Trophoblast cell (in vitro differentiated cells and primary cell): ENCODE data around the gene ADD1.

ENCODE experiments used
- DNase-seq, 2 donors: peaks; one replicate each; pipeline ENCODE4 v3.0.0-alpha.2; 2016
- H2AFZ ChIP-seq: 2 replicates; pipeline ENCODE4 v1.6.1; 2013; ENCODE audit warnings: low read length, moderate library complexity, mild to moderate bottlenecking; ENCODE audit not compliant: insufficient read depth, poor library complexity
- H2AK5ac ChIP-seq: 2 replicates; pipeline ENCODE4 v1.6.1; 2013; ENCODE audit warnings: mild to moderate bottlenecking, low read length
- H2BK120ac ChIP-seq: 2 replicates; pipeline ENCODE4 v1.6.1; 2013; ENCODE audit warnings: low read length, mild to moderate bottlenecking, moderate library complexity; ENCODE audit not compliant: insufficient read depth, poor library complexity
- H2BK12ac ChIP-seq: 2 replicates; pipeline ENCODE4 v1.6.1; 2013; ENCODE audit warnings: mild to moderate bottlenecking, low read length, moderate library complexity
- H2BK5ac ChIP-seq: 2 replicates; pipeline ENCODE4 v1.6.1; 2013; ENCODE audit warnings: low read length, low read depth, moderate library complexity, mild to moderate bottlenecking; ENCODE audit not compliant: poor library complexity
- H3K14ac ChIP-seq: 2 replicates; pipeline ENCODE4 v1.6.1; 2013; ENCODE audit warnings: mild to moderate bottlenecking, low read length
- H3K18ac ChIP-seq: 2 replicates; pipeline ENCODE4 v1.6.1; 2013; ENCODE audit warnings: mild to moderate bottlenecking, low read length
- H3K23ac ChIP-seq: 2 replicates; pipeline ENCODE4 v1.6.1; 2013; ENCODE audit warnings: low read length
- H3K27ac ChIP-seq: 2 replicates; pipeline ENCODE4 v1.5.1; 2013; ENCODE audit warnings: low read depth, mild to moderate bottlenecking, inconsistent platforms, low read length, moderate library complexity
- H3K27me3 ChIP-seq: 2 replicates; pipeline ENCODE4 v1.6.1; 2013; ENCODE audit warnings: inconsistent platforms, mild to moderate bottlenecking, low read length, moderate library complexity; ENCODE audit not compliant: insufficient read depth
- H3K36me3 ChIP-seq, 2 experiments: 1 replicate in 1 of 2; 2 replicates in 1 of 2; pipeline ENCODE4 v1.6.1; 2013; ENCODE audit warnings: low read length in 2 of 2, mild to moderate bottlenecking in 2 of 2, moderate library complexity in 1 of 2; ENCODE audit not compliant: insufficient read depth in 2 of 2, control insufficient read depth in 1 of 2
- H3K4ac ChIP-seq: 2 replicates; pipeline ENCODE4 v1.6.1; 2013; ENCODE audit warnings: low read depth, mild to moderate bottlenecking, low read length, moderate library complexity
- H3K4me1 ChIP-seq, 2 experiments: 1 replicate in 1 of 2; 2 replicates in 1 of 2; pipeline ENCODE4 v1.6.1; 2013; ENCODE audit warnings: low read length in 2 of 2, mild to moderate bottlenecking in 2 of 2, moderate library complexity in 1 of 2; ENCODE audit not compliant: insufficient read depth in 2 of 2, control insufficient read depth in 1 of 2
- H3K4me2 ChIP-seq: 2 replicates; pipeline ENCODE4 v1.6.1; 2013; ENCODE audit warnings: inconsistent platforms, mild to moderate bottlenecking, low read length, moderate library complexity
- H3K4me3 ChIP-seq: 2 replicates; pipeline ENCODE4 v1.5.1; 2013; ENCODE audit warnings: mild to moderate bottlenecking, low read depth, low read length, inconsistent platforms
- H3K79me1 ChIP-seq: one replicate; pipeline ENCODE4 v1.6.1; 2013; ENCODE audit warnings: low read length
- H3K79me2 ChIP-seq: 2 replicates; pipeline ENCODE4 v1.6.1; 2013; ENCODE audit warnings: low read length, mild to moderate bottlenecking; ENCODE audit not compliant: control insufficient read depth, insufficient read depth, poor library complexity
- H3K9ac ChIP-seq: 2 replicates; pipeline ENCODE4 v1.6.1; 2013; ENCODE audit warnings: mild to moderate bottlenecking, low read length
- H3K9me3 ChIP-seq: 2 replicates; pipeline ENCODE4 v1.6.1; 2013; ENCODE audit warnings: low read depth, mild to moderate bottlenecking, control low read depth, inconsistent platforms, low read length; ENCODE audit not compliant: insufficient read depth
- H4K12ac ChIP-seq: 2 replicates; pipeline ENCODE4 v1.6.1; 2013; ENCODE audit warnings: low read depth, mild to moderate bottlenecking, low read length, moderate library complexity
- H4K8ac ChIP-seq: 2 replicates; pipeline ENCODE4 v1.6.1; 2013; ENCODE audit warnings: low read depth, mild to moderate bottlenecking, low read length, moderate library complexity
- H4K91ac ChIP-seq: one replicate; pipeline ENCODE4 v1.6.1; 2013; ENCODE audit warnings: low read depth, mild to moderate bottlenecking, low read length, moderate library complexity
- WGBS: extraction: QIAGEN DNeasy Blood & Tissue Kit; methylation state at CpG from one replicate; pipeline ENCODE4 v1.1.7; 2013; ENCODE audit warnings: missing lambda C conversion rate; ENCODE audit not compliant: insufficient read length, insufficient coverage; ENCODE audit errors: extremely low coverage; 5-methylcytosine and 5-hydroxymethylcytosine counted together

ADD1 gene

DNA sequence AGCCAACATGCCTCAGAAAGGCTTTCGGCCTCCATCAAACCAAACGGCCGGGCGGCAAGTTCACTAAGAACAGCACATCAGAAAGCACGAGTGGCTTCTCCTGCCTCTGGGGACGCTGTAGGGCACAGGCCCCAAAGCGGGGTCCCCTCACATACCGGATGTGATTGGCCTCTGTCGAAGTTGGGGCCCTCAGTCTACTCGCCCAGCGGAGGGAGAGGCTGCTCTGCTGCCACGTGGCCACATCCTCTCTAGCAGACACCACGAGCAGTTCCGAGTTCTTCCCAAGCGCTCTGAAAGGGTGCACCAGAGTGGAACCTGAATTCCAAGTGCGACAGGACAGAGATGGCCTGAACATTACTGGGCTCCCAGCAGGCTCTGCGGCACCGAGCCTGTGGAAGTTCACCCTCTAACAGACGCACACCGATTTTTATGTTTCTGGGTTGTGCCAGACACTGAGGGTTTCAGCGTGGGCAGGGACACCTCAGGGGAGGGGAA is 98.4 kb downstream of the ADD1 start:
- H2AFZ ChIP-seq, result no peak overlapping the region
- no peak overlapping the region for H3K4ac ChIP-seq
- H3K4me3 ChIP-seq, result no peak overlapping the region
- H2AK5ac ChIP-seq, result no peak overlapping the region
- no peak overlapping the region for H3K23ac ChIP-seq
- no peak overlapping the region for H4K8ac ChIP-seq
- H3K9me3 ChIP-seq, result peaks cover 2% of the 10 kb centered on the region
- H3K4me1 ChIP-seq, result no peaks in the 10 kb centered on the region
- H3K27me3 ChIP-seq, result no peaks in the 10 kb centered on the region
- peaks cover 80 to 85% of the 10 kb centered on the region in 2 experiments for H3K36me3 ChIP-seq
- DNase-seq, result no peak
- H3K14ac ChIP-seq, result no peak overlapping the region
- H3K79me1 ChIP-seq, result no peaks in the 10 kb centered on the region
- H2BK5ac ChIP-seq, result no peak overlapping the region
- H2BK120ac ChIP-seq, result no peak overlapping the region
- H4K12ac ChIP-seq, result no peak overlapping the region
- no CpG with 5 or more reads among the region's 21 CpGs for WGBS
- H3K79me2 ChIP-seq, result no peaks in the 10 kb centered on the region
- no peak overlapping the region for H3K4me2 ChIP-seq
- H3K27ac ChIP-seq, result no peak overlapping the region
- no peak overlapping the region for H4K91ac ChIP-seq
- H3K18ac ChIP-seq, result no peak overlapping the region
- H3K9ac ChIP-seq, result no peak overlapping the region
- no peak overlapping the region for H2BK12ac ChIP-seq

DNA sequence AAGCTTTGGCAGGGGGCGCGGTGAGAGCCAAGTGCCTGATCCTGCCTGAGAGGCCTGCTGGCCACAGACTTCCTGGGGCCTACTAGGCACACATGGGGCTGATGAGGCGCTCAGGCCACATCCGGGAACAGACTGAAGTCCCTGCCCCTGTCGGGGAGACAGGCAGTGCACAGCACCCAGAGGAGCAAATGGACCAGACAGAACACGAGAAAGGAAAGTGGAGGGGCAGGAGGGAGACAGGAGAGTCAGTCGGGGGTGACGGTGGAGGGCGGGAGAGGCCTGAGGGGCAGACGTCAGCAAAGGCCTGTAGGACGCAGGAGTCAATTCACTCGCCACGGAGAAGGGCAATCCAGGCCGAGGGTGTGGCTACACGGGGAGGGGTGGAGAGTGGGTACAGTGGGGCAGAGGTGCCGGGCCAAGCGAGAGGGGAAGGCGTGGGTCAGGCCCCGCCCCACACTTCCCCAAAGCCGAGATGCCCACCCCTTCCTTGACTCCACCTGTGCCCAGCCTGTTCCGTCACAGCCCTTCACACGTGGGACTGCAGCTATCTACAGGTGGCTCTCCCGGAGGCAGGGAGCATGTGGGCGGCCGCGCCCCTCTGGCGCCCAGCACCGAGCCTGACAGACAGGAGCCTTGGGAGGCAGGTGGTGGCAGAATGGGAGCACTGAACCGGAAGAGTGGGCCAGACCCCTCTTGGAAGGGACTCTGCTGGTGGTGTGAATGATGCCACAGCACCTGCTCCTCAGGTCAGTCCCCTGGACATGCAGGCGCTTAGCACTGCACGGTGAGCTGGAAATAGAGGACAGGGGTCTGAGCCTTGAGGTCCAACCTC is 99.1 kb downstream of the ADD1 start:
- Histone ChIP-seq H3K79me2 (no peaks in the 10 kb centered on the region), H4K12ac (no peak overlapping the region), H3K9me3 (peaks cover 2% of the 10 kb centered on the region), H3K4ac (no peak overlapping the region), H2BK120ac (no peak overlapping the region), H3K14ac (no peak overlapping the region), H2AFZ (no peak overlapping the region), H3K18ac (no peak overlapping the region), H3K79me1 (no peaks in the 10 kb centered on the region), H2BK12ac (no peak overlapping the region), H3K27ac (no peak overlapping the region), H3K36me3 (peaks cover 81 to 88% of the 10 kb centered on the region in 2 experiments), H3K23ac (no peak overlapping the region), H3K4me3 (peak overlapping the region; percentile 21), H3K9ac (no peak overlapping the region), H4K91ac (no peak overlapping the region), H2AK5ac (no peak overlapping the region), H3K27me3 (no peaks in the 10 kb centered on the region), H2BK5ac (no peak overlapping the region), H4K8ac (no peak overlapping the region), H3K4me1 (no peaks in the 10 kb centered on the region), H3K4me2 (no peak overlapping the region)
- no peak for DNase-seq
- no CpG with 5 or more reads among the region's 31 CpGs for WGBS

DNA sequence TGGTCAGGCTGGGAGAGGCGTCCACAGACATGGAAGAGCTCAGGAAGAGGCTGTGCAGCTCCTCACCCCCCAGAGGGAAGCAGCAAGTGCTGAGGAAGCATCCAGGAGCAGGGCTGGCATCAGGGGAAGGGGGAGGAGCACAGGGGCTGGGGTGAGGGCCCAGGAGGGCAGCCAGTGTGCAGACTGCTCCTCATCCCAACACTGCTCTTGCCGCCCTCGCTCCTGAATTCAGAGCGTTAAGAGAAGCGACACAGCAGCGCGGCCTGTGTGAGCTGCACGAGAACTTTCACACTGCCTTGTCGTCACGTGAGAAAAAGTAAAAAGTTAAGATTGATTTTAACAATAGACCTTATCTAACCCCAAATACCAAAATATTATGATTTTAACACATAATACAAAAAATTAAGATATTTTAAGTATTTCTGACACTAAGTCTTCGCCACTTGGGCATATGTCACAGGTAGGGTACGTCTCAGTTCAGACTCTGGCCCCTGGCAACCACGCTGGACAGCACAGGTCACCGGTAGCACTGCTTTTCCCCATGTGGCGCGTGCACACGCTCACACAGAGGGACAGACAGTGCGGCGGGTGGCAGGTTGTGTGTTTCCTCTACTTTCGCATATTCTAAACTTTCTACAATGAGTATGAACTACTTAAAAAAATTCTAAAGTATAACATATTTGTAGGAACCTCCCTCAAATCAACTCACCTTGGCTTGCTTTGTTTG is 99.9 kb downstream of the ADD1 start:
- Histone ChIP-seq H3K14ac (no peak overlapping the region), H3K79me2 (no peaks in the 10 kb centered on the region), H3K9ac (no peak overlapping the region), H4K12ac (no peak overlapping the region), H3K27ac (no peak overlapping the region), H3K4me1 (no peaks in the 10 kb centered on the region), H3K4me3 (no peak overlapping the region), H3K9me3 (peaks cover 2% of the 10 kb centered on the region), H2BK120ac (no peak overlapping the region), H3K79me1 (no peaks in the 10 kb centered on the region), H3K36me3 (peaks cover 81 to 87% of the 10 kb centered on the region in 2 experiments), H3K18ac (no peak overlapping the region), H2BK5ac (no peak overlapping the region), H3K4me2 (no peak overlapping the region), H2AFZ (no peak overlapping the region), H4K91ac (no peak overlapping the region), H4K8ac (no peak overlapping the region), H2BK12ac (no peak overlapping the region), H3K23ac (no peak overlapping the region), H3K27me3 (no peaks in the 10 kb centered on the region), H2AK5ac (no peak overlapping the region), H3K4ac (no peak overlapping the region)
- WGBS, result no CpG with 5 or more reads among the region's 20 CpGs
- no peak for DNase-seq

DNA sequence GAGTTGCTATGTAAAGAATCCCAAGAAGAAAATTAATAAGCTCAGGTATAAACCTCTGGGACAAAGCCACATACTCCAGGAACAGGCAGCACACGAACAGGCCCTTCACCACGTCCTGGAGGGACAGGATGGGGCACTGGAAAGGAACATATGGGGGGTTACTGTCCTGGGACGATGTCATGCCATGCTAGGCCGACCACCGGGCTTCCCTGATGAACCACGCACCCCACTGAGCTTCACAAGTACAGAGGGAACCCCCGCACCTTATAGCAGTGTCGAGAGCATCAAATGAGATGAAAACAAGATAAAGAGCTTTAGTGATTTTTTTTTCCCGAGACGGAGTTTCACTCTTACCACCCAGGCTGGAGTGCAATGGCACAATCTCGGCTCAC is 100.4 kb downstream of the ADD1 start:
- H3K4me1 ChIP-seq, result no peaks in the 10 kb centered on the region
- H3K27me3 ChIP-seq, result no peaks in the 10 kb centered on the region
- no peak overlapping the region for H3K4me2 ChIP-seq
- no peak for DNase-seq
- H3K36me3 ChIP-seq, result peaks cover 83 to 87% of the 10 kb centered on the region in 2 experiments
- no peak overlapping the region for H2AK5ac ChIP-seq
- H3K18ac ChIP-seq, result no peak overlapping the region
- H3K79me1 ChIP-seq, result no peaks in the 10 kb centered on the region
- no peak overlapping the region for H4K8ac ChIP-seq
- no peak overlapping the region for H3K27ac ChIP-seq
- no CpG with 5 or more reads among the region's 11 CpGs for WGBS
- no peaks in the 10 kb centered on the region for H3K79me2 ChIP-seq
- H2BK5ac ChIP-seq, result no peak overlapping the region
- H3K23ac ChIP-seq, result no peak overlapping the region
- no peak overlapping the region for H4K12ac ChIP-seq
- H4K91ac ChIP-seq, result no peak overlapping the region
- no peak overlapping the region for H2AFZ ChIP-seq
- H3K14ac ChIP-seq, result no peak overlapping the region
- H2BK12ac ChIP-seq, result no peak overlapping the region
- H3K4ac ChIP-seq, result no peak overlapping the region
- peaks cover 2% of the 10 kb centered on the region for H3K9me3 ChIP-seq
- H3K9ac ChIP-seq, result no peak overlapping the region
- H3K4me3 ChIP-seq, result no peak overlapping the region
- H2BK120ac ChIP-seq, result no peak overlapping the region
